ENCODE results near the gene AGK. TPM values are rescaled to one million over a fixed set of nuclear protein-coding genes. Genes with fewer than 3 reads are reported as not detected.

The AGK gene
- total and polyA plus RNA-seq, 2 experiments from 2014 or later = 15.8 to 27.1 TPM

- Histone ChIP-seq H3K9me2 (replicated peaks; ENCODE audit: insufficient read depth) (no peaks in the 10 kb centered on the region), H4K20me1 (ENCODE audit: insufficient read depth, poor library complexity, severe bottlenecking) (no peaks in the 10 kb centered on the region), H3K4me3 (no peak overlapping the region), H3K36me3 (replicated peaks; ENCODE audit: insufficient read depth, low read depth) (no peaks in the 10 kb centered on the region), H3K79me2 (no peaks in the 10 kb centered on the region), H3K4me2 (no peak overlapping the region), H3K27me3 (no peaks in the 10 kb centered on the region), H3K9me3 (ENCODE audit: low read depth) (no peaks in the 10 kb centered on the region), H3K4me1 (ENCODE audit: insufficient read depth) (no peaks in the 10 kb centered on the region), H2AFZ (no peak overlapping the region), H3K27ac (no peak overlapping the region)
- 97% methylated on average over 4 of the region's 4 CpGs for WGBS (ENCODE audit: low lambda C conversion rate, missing lambda C conversion rate)
- TF ChIP-seq EZH2 (IDR thresholded peaks at IDR 0.05; ENCODE audit: borderline replicate concordance) = no peak
- DNase-seq (ENCODE audit: low spot score) = no peak
These were observed 37.7 kb downstream of the AGK start for GRCh38 chr7:141588912-141589311.

GRCh38 chr7:141590071-141590470 lies 38.9 kb downstream of the AGK start:
- Histone ChIP-seq H3K4me3 (no peak overlapping the region), H3K36me3 (replicated peaks; ENCODE audit: insufficient read depth, low read depth) (no peaks in the 10 kb centered on the region), H3K9me2 (replicated peaks; ENCODE audit: insufficient read depth) (no peaks in the 10 kb centered on the region), H4K20me1 (ENCODE audit: insufficient read depth, poor library complexity, severe bottlenecking) (no peaks in the 10 kb centered on the region), H3K4me2 (no peak overlapping the region), H2AFZ (no peak overlapping the region), H3K79me2 (no peaks in the 10 kb centered on the region), H3K9me3 (ENCODE audit: low read depth) (no peaks in the 10 kb centered on the region), H3K27me3 (no peaks in the 10 kb centered on the region), H3K4me1 (ENCODE audit: insufficient read depth) (no peaks in the 10 kb centered on the region), H3K27ac (no peak overlapping the region)
- TF ChIP-seq EZH2 (IDR thresholded peaks at IDR 0.05; ENCODE audit: borderline replicate concordance) (no peak), EZH2phosphoT487 (IDR thresholded peaks at IDR 0.05; ENCODE audit: low read depth, severe bottlenecking, unreplicated experiment) (no peak), CTCF (IDR thresholded peaks at IDR 0.05; ENCODE audit: poor library complexity) (no peak)
- 94% methylated on average over 3 of the region's 3 CpGs for WGBS (ENCODE audit: low lambda C conversion rate, missing lambda C conversion rate)
- no peak for DNase-seq (ENCODE audit: low spot score)

GRCh38 chr7:141590666-141591065 lies 39.5 kb downstream of the AGK start:
- H2AFZ ChIP-seq = no peak overlapping the region
- H3K36me3 ChIP-seq (replicated peaks; ENCODE audit: insufficient read depth, low read depth) = no peaks in the 10 kb centered on the region
- no peaks in the 10 kb centered on the region for H4K20me1 ChIP-seq (ENCODE audit: insufficient read depth, poor library complexity, severe bottlenecking)
- no peak for DNase-seq (ENCODE audit: low spot score)
- H3K9me3 ChIP-seq (ENCODE audit: low read depth) = no peaks in the 10 kb centered on the region
- no peak overlapping the region for H3K27ac ChIP-seq
- H3K79me2 ChIP-seq = no peaks in the 10 kb centered on the region
- WGBS (ENCODE audit: low lambda C conversion rate, missing lambda C conversion rate) = 96% methylated on average over 3 of the region's 3 CpGs
- no peaks in the 10 kb centered on the region for H3K9me2 ChIP-seq (replicated peaks; ENCODE audit: insufficient read depth)
- H3K4me2 ChIP-seq = no peak overlapping the region
- H3K4me1 ChIP-seq (ENCODE audit: insufficient read depth) = no peaks in the 10 kb centered on the region
- H3K27me3 ChIP-seq = no peaks in the 10 kb centered on the region
- H3K4me3 ChIP-seq = no peak overlapping the region
- TF ChIP-seq CTCF (IDR thresholded peaks at IDR 0.05; ENCODE audit: poor library complexity) (no peak), EZH2 (IDR thresholded peaks at IDR 0.05; ENCODE audit: borderline replicate concordance) (no peak), EZH2phosphoT487 (IDR thresholded peaks at IDR 0.05; ENCODE audit: low read depth, severe bottlenecking, unreplicated experiment) (no peak)

GRCh38 chr7:141593134-141593533 lies 41.9 kb downstream of the AGK start:
- no peak overlapping the region for H3K4me2 ChIP-seq
- 55% methylated on average over 2 of the region's 2 CpGs for WGBS (ENCODE audit: low lambda C conversion rate, missing lambda C conversion rate)

More at GRCh38 chr7:141593134-141593533, 41.9 kb downstream of the AGK start:
- no peaks in the 10 kb centered on the region for H3K4me1 ChIP-seq (ENCODE audit: insufficient read depth)
- H3K27ac ChIP-seq = no peak overlapping the region
- TF ChIP-seq EZH2phosphoT487 (IDR thresholded peaks at IDR 0.05; ENCODE audit: low read depth, severe bottlenecking, unreplicated experiment) (no peak), EZH2 (IDR thresholded peaks at IDR 0.05; ENCODE audit: borderline replicate concordance) (no peak), CTCF (IDR thresholded peaks at IDR 0.05; ENCODE audit: poor library complexity) (no peak)
- H4K20me1 ChIP-seq (ENCODE audit: insufficient read depth, poor library complexity, severe bottlenecking) = no peaks in the 10 kb centered on the region
- H3K36me3 ChIP-seq (replicated peaks; ENCODE audit: insufficient read depth, low read depth) = no peaks in the 10 kb centered on the region
- peak; percentile 24 for DNase-seq (ENCODE audit: low spot score)
- H3K9me3 ChIP-seq (ENCODE audit: low read depth) = no peaks in the 10 kb centered on the region
- H3K27me3 ChIP-seq = no peaks in the 10 kb centered on the region
- no peak overlapping the region for H2AFZ ChIP-seq
- no peaks in the 10 kb centered on the region for H3K79me2 ChIP-seq
- H3K4me3 ChIP-seq = no peak overlapping the region
- no peaks in the 10 kb centered on the region for H3K9me2 ChIP-seq (replicated peaks; ENCODE audit: insufficient read depth)
